ENCODE results near the gene MAP3K14. TPM values are rescaled to one million over a fixed set of nuclear protein-coding genes. Genes with fewer than 3 reads are reported as not detected.
"Not testable (repeated sequence)": the region's sequence is repeated elsewhere in the genome, so short reads cannot be mapped to it uniquely, and the experiment has no call there.

Gene MAP3K14
- polyA plus RNA-seq, 1 of the 3 experiments (the other 2 are of a cell fraction): 11.9 TPM

DNA sequence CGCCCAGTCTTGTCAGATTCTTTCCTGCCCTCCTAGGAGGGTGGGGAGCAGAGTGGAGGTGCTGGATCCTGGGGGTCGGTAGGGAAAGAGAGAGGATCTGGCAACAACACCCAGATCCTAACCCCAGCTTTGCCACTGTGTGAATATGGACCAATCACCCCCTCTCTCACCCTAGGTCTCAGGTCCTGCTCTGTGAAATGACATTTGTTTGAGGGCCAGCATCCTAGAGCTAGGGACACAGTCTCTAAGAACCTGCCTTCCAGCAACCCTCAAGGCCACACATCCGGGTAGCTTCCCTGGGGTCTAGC is 28.4 kb upstream of the MAP3K14 start:
- no peak for TF ChIP-seq MEF2A (IDR thresholded peaks at IDR 0.05; ENCODE audit: borderline replicate concordance, low read depth)
- Histone ChIP-seq H3K27me3 (ENCODE audit: insufficient read depth) (no peaks in the 10 kb centered on the region), H4K20me1 (ENCODE audit: insufficient read depth) (no peaks in the 10 kb centered on the region), H3K4me2 (no peak overlapping the region), H3K9me2 (no peaks in the 10 kb centered on the region), H3K36me3 (replicated peaks in 1 of 2; ENCODE audit: control insufficient read depth in 1 of 2, insufficient read depth in 2 of 2, low read length in 1 of 2) (no peaks in the 10 kb centered on the region), H3K4me1 (ENCODE audit: control insufficient read depth in 1 of 2, insufficient read depth in 2 of 2, low read depth in 1 of 2, low read length in 1 of 2) (peaks cover 6 to 11% of the 10 kb centered on the region in 2 experiments; a peak in 2 of 4 replicates), H3K4me3 (ENCODE audit: low read depth in 2 of 2, low read length in 1 of 2) (no peak overlapping the region), H3K9ac (no peak overlapping the region), H3K9me3 (no peaks in the 10 kb centered on the region), H3F3A (replicated peaks; ENCODE audit: insufficient read depth) (peaks cover 13% of the 10 kb centered on the region), H2AFZ (ENCODE audit: low read depth) (no peak overlapping the region), H3K79me2 (ENCODE audit: insufficient read depth) (no peaks in the 10 kb centered on the region), H3K27ac (ENCODE audit: low read depth in 2 of 2, low read length in 1 of 2) (no peak overlapping the region)
- ChIA-PET CTCF (interaction anchor here (1.6 kb wide), 1 partner anchor 40 kb away, joined by 5 read pairs; no protein-coding TSS in a partner anchor), POLR2A (no interaction called here)
- DNase-seq: no peak
- 82% methylated on average over 3 of the region's 3 CpGs for WGBS (ENCODE audit: low lambda C conversion rate)

DNA sequence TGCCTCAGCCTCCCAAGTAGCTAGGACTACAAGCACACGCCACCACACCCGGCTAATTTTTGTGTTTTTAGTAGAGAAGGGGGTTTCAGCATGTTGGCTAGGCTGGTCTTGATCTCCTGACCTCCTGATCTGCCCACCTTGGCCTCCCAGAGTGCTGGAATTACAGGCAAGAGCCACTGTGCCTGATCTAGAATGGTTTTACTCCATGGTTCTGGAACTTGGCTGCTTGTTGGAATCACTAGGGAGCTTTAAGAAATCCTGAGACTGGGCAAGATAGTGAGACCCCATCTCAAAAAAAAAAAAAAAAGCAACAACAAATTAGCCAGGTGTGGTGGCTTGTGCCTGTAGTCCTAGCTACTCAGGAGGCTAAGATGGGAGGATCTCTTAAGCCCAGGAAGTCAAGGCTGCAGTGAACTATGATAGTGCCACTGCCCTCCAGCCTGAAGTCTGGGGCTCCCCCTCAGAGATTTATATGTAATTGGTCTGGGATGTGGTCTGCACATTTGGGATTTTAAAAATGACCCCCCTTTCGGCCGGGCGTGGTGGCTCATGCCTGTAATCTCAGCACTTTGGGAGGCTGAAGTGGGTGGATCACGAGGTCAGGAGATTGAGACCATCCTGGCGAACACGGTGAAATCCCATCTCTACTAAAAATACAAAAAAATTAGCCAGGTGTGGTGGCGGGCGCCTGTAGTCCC is 27.3 kb upstream of the MAP3K14 start:
- POLR2A ChIA-PET; H3K27me3 ChIP-seq (ENCODE audit: insufficient read depth); H2AFZ ChIP-seq (ENCODE audit: low read depth); H3K27ac ChIP-seq (ENCODE audit: low read depth in 2 of 2, low read length in 1 of 2); H3K79me2 ChIP-seq (ENCODE audit: insufficient read depth); H3K4me2 ChIP-seq; H3K9ac ChIP-seq; H3K9me3 ChIP-seq; H3K9me2 ChIP-seq; CTCF ChIA-PET; DNase-seq; H4K20me1 ChIP-seq (ENCODE audit: insufficient read depth); H3K4me3 ChIP-seq (ENCODE audit: low read depth in 2 of 2, low read length in 1 of 2); H3K36me3 ChIP-seq (replicated peaks in 1 of 2; ENCODE audit: control insufficient read depth in 1 of 2, insufficient read depth in 2 of 2, low read length in 1 of 2): not testable (repeated sequence)
- Histone ChIP-seq H3F3A (replicated peaks; ENCODE audit: insufficient read depth) (peaks cover 13% of the 10 kb centered on the region), H3K4me1 (ENCODE audit: control insufficient read depth in 1 of 2, insufficient read depth in 2 of 2, low read depth in 1 of 2, low read length in 1 of 2) (peaks cover 6 to 11% of the 10 kb centered on the region in 2 experiments; a peak in 2 of 4 replicates)
- 95% methylated on average over 10 of the region's 10 CpGs for WGBS (ENCODE audit: low lambda C conversion rate)

DNA sequence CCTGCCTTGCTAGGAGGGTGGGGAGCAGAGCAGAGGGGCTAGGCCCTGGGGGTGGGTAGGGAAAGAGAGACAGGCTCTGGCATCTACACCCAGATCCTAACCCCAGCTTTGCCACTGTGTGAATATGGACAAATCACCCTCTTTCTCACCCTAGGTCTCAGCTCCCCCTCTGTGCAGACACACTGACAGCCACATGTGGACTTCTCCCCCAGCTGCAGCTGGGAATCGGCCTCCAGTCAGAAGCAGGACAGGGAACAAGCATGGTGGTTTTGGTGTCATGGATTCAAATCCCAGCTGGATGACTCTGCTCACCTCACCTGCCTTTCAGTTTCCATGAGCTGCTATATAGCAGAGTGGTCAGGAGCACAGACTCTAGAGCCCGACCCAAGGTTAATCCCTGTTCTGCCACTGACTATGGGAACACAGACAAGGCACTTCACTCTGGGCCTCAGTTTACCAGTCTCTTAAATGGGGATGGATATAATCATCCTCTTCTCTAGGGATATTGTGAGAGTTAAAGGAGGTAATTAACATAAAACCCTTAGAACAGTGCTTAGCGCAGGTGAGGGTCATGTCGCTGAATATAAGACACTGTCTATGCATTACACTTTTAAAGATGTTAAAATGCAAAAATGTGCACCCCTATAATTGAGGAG is 26.2 kb upstream of the MAP3K14 start:
- H3K9me3 ChIP-seq: no peaks in the 10 kb centered on the region
- H3K36me3 ChIP-seq (replicated peaks in 1 of 2; ENCODE audit: control insufficient read depth in 1 of 2, insufficient read depth in 2 of 2, low read length in 1 of 2): no peaks in the 10 kb centered on the region
- no peak overlapping the region for H3K9ac ChIP-seq
- no peak overlapping the region for H2AFZ ChIP-seq (ENCODE audit: low read depth)
- no peaks in the 10 kb centered on the region for H3K79me2 ChIP-seq (ENCODE audit: insufficient read depth)
- no peak overlapping the region for H3K4me3 ChIP-seq (ENCODE audit: low read depth in 2 of 2, low read length in 1 of 2)
- H3K4me2 ChIP-seq: no peak overlapping the region
- H4K20me1 ChIP-seq (ENCODE audit: insufficient read depth): no peaks in the 10 kb centered on the region
- ChIA-PET CTCF (no interaction called here), POLR2A (no interaction called here)
- peaks cover 13% of the 10 kb centered on the region for H3F3A ChIP-seq (replicated peaks; ENCODE audit: insufficient read depth)
- peaks cover 11 to 17% of the 10 kb centered on the region in 2 experiments; a peak in 3 of 4 replicates for H3K4me1 ChIP-seq (ENCODE audit: control insufficient read depth in 1 of 2, insufficient read depth in 2 of 2, low read depth in 1 of 2, low read length in 1 of 2)
- WGBS (ENCODE audit: low lambda C conversion rate): 94% methylated on average over 3 of the region's 4 CpGs
- no peak overlapping the region for H3K27ac ChIP-seq (ENCODE audit: low read depth in 2 of 2, low read length in 1 of 2)
- H3K9me2 ChIP-seq: no peaks in the 10 kb centered on the region
- H3K27me3 ChIP-seq (ENCODE audit: insufficient read depth): no peaks in the 10 kb centered on the region
- no peak for DNase-seq
- TF ChIP-seq FOXM1 (IDR thresholded peaks at IDR 0.05; ENCODE audit: low read depth): no peak
- TF ChIP-seq, protein P1, sequence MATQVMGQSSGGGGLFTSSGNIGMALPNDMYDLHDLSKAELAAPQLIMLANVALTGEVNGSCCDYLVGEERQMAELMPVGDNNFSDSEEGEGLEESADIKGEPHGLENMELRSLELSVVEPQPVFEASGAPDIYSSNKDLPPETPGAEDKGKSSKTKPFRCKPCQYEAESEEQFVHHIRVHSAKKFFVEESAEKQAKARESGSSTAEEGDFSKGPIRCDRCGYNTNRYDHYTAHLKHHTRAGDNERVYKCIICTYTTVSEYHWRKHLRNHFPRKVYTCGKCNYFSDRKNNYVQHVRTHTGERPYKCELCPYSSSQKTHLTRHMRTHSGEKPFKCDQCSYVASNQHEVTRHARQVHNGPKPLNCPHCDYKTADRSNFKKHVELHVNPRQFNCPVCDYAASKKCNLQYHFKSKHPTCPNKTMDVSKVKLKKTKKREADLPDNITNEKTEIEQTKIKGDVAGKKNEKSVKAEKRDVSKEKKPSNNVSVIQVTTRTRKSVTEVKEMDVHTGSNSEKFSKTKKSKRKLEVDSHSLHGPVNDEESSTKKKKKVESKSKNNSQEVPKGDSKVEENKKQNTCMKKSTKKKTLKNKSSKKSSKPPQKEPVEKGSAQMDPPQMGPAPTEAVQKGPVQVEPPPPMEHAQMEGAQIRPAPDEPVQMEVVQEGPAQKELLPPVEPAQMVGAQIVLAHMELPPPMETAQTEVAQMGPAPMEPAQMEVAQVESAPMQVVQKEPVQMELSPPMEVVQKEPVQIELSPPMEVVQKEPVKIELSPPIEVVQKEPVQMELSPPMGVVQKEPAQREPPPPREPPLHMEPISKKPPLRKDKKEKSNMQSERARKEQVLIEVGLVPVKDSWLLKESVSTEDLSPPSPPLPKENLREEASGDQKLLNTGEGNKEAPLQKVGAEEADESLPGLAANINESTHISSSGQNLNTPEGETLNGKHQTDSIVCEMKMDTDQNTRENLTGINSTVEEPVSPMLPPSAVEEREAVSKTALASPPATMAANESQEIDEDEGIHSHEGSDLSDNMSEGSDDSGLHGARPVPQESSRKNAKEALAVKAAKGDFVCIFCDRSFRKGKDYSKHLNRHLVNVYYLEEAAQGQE (IDR thresholded peaks at IDR 0.05; ENCODE audit: low read depth, low read length): no peak
- no peak for TF ChIP-seq EP300 (IDR thresholded peaks at IDR 0.05; ENCODE audit: borderline replicate concordance in 1 of 2, low read depth in 1 of 2, low read length in 1 of 2)
- TF ChIP-seq SIN3A (IDR thresholded peaks at IDR 0.05; ENCODE audit: borderline replicate concordance, low read depth, low read length): no peak
- no peak for TF ChIP-seq FOXJ3 (CRISPR knock-in tag; IDR thresholded peaks at IDR 0.05)
- TF ChIP-seq, protein P2, sequence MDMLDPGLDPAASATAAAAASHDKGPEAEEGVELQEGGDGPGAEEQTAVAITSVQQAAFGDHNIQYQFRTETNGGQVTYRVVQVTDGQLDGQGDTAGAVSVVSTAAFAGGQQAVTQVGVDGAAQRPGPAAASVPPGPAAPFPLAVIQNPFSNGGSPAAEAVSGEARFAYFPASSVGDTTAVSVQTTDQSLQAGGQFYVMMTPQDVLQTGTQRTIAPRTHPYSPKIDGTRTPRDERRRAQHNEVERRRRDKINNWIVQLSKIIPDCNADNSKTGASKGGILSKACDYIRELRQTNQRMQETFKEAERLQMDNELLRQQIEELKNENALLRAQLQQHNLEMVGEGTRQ (IDR thresholded peaks at IDR 0.05; ENCODE audit: borderline replicate concordance, low read depth, low read length): no peak
- no peak for TF ChIP-seq RCOR1 (IDR thresholded peaks at IDR 0.05; ENCODE audit: low read length)
- no peak for TF ChIP-seq JUND (IDR thresholded peaks at IDR 0.05)
- TF ChIP-seq MXI1 (IDR thresholded peaks at IDR 0.05; ENCODE audit: low read depth, low read length): no peak
- TF ChIP-seq, protein P3, sequence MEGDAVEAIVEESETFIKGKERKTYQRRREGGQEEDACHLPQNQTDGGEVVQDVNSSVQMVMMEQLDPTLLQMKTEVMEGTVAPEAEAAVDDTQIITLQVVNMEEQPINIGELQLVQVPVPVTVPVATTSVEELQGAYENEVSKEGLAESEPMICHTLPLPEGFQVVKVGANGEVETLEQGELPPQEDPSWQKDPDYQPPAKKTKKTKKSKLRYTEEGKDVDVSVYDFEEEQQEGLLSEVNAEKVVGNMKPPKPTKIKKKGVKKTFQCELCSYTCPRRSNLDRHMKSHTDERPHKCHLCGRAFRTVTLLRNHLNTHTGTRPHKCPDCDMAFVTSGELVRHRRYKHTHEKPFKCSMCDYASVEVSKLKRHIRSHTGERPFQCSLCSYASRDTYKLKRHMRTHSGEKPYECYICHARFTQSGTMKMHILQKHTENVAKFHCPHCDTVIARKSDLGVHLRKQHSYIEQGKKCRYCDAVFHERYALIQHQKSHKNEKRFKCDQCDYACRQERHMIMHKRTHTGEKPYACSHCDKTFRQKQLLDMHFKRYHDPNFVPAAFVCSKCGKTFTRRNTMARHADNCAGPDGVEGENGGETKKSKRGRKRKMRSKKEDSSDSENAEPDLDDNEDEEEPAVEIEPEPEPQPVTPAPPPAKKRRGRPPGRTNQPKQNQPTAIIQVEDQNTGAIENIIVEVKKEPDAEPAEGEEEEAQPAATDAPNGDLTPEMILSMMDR (IDR thresholded peaks at IDR 0.05): no peak
- TF ChIP-seq, protein P4, sequence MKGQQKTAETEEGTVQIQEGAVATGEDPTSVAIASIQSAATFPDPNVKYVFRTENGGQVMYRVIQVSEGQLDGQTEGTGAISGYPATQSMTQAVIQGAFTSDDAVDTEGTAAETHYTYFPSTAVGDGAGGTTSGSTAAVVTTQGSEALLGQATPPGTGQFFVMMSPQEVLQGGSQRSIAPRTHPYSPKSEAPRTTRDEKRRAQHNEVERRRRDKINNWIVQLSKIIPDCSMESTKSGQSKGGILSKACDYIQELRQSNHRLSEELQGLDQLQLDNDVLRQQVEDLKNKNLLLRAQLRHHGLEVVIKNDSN (IDR thresholded peaks at IDR 0.05; ENCODE audit: borderline replicate concordance, low read depth): no peak

Measured in SK-N-SH (cell line).